PC-9 (cell line): Measurements from ENCODE around the gene IMPG1. TPM values are rescaled to one million over a fixed set of nuclear protein-coding genes. Genes with fewer than 3 reads are reported as not detected.

ENCODE experiments used
- BruUV-seq: library from RNA; stranded (reverse); fragments of 400-500 nt; replicated peaks from 2 replicates; lab custom pipeline; 2021; lab: Mats Ljungman, UMichigan
- CTCF ChIA-PET: fragments of 300-600 bp; sonication (Branson Sonifier 250); formaldehyde crosslinking; loops from one replicate; lab custom pipeline; 2022; ENCODE audit warnings: antibody characterized with exemption; lab: Charles Lee
- POLR2A ChIA-PET: fragments of 300-600 bp; sonication (Branson Sonifier 250); formaldehyde crosslinking; loops from one replicate; lab custom pipeline; 2022; ENCODE audit warnings: antibody characterized with exemption; ENCODE audit not compliant: unreplicated experiment; lab: Charles Lee
- DNase-seq, 2 experiments: peaks; one replicate each; pipeline versions ENCODE4 v3.0.0 to v3.0.0-alpha.2; 2015 to 2022; ENCODE audit warnings: mixed read lengths in 1 of 2
- H2AFZ ChIP-seq: fragments of 200-600 bp; sonication (generic); 2 replicates; pipeline ENCODE4 v1.8.1; 2017; ENCODE audit warnings: antibody characterized with exemption
- H3F3A ChIP-seq: fragments of 200-600 bp; sonication (generic); 2 replicates; pipeline ENCODE4 v1.8.1; 2017; ENCODE audit warnings: antibody characterized with exemption, mild to moderate bottlenecking, low read depth; ENCODE audit not compliant: insufficient read depth
- H3K27ac ChIP-seq: fragments of 200-600 bp; sonication (generic); 2 replicates; pipeline ENCODE4 v1.6.1; 2016; ENCODE audit warnings: mixed run types
- H3K27me3 ChIP-seq: fragments of 200-600 bp; sonication (generic); 2 replicates; pipeline ENCODE4 v1.6.1; 2016; ENCODE audit warnings: low read depth, mixed run types; ENCODE audit not compliant: insufficient read depth
- H3K36me3 ChIP-seq: fragments of 200-600 bp; sonication (generic); 2 replicates; pipeline ENCODE4 v1.6.1; 2016; ENCODE audit warnings: low read depth, mixed run types
- H3K4me1 ChIP-seq: fragments of 200-600 bp; sonication (generic); replicated peaks from 2 replicates; pipeline ENCODE4 v1.6.1; 2016; ENCODE audit warnings: mixed run types; ENCODE audit not compliant: insufficient read depth
- H3K4me2 ChIP-seq: fragments of 200-600 bp; sonication (generic); 2 replicates; pipeline ENCODE4 v1.6.1; 2017; ENCODE audit warnings: mixed run types
- H3K4me3 ChIP-seq: fragments of 200-600 bp; sonication (generic); 2 replicates; pipeline ENCODE4 v1.6.1; 2016; ENCODE audit warnings: mixed run types
- H3K79me2 ChIP-seq: fragments of 200-600 bp; sonication (generic); 2 replicates; pipeline ENCODE4 v1.6.1; 2017; ENCODE audit warnings: low read depth, mixed run types
- H3K9me2 ChIP-seq: fragments of 200-600 bp; sonication (generic); 2 replicates; pipeline ENCODE4 v1.8.1; 2017; ENCODE audit warnings: mild to moderate bottlenecking; ENCODE audit not compliant: insufficient read depth
- H3K9me3 ChIP-seq: fragments of 200-600 bp; sonication (generic); 2 replicates; pipeline ENCODE4 v1.8.1; 2016; ENCODE audit warnings: low read depth; ENCODE audit not compliant: insufficient read depth
- H4K20me1 ChIP-seq: fragments of 200-600 bp; sonication (generic); 2 replicates; pipeline ENCODE4 v1.8.1; 2017; ENCODE audit not compliant: insufficient read depth
- CTCF ChIP-seq: fragments of 200-600 bp; sonication (generic); conservative IDR thresholded peaks from 2 replicates; pipeline ENCODE4 v1.6.1; 2017; ENCODE audit warnings: mixed run types, antibody characterized with exemption, mild to moderate bottlenecking, moderate library complexity
- EZH2 ChIP-seq: fragments of 200-600 bp; sonication (generic); IDR thresholded peaks from 2 replicates; pipeline ENCODE4 v1.8.0; 2017; ENCODE audit warnings: antibody characterized with exemption, low read depth
- intact Hi-C: fragments of 100-400 bp; cut with micrococcal nuclease; formaldehyde crosslinking; loops from one replicate; pipeline ENCODE4 v1.10.0; 2022; ENCODE audit not compliant: unreplicated experiment
- total RNA-seq: library from RNA; stranded (reverse); gene quantifications from 2 replicates; pipeline ENCODE4 v1.2.3, GENCODE V29; 2021

Gene IMPG1
- total RNA-seq, 1 experiment from 2014 or later, result not detected

GRCh38 chr6:75934643-75935472 is 137.6 kb downstream of the IMPG1 start:
- Histone ChIP-seq H3K36me3 (no peaks in the 10 kb centered on the region), H2AFZ (no peak overlapping the region; the same call in 1 of the 2 replicates), H3K4me1 (no peaks in the 10 kb centered on the region), H3K9me3 (no peaks in the 10 kb centered on the region), H3F3A (no peaks in the 10 kb centered on the region), H3K79me2 (no peaks in the 10 kb centered on the region), H4K20me1 (no peaks in the 10 kb centered on the region), H3K9me2 (0 out of 2 replicates have a peak, but pooled peaks cover 4% of the 10 kb centered on the region), H3K4me3 (no peak overlapping the region), H3K4me2 (peak overlapping the region; percentile 35; the same call in 1 of the 2 replicates), H3K27me3 (no peaks in the 10 kb centered on the region), H3K27ac (no peak overlapping the region)
- no TSS peak for BruUV-seq
- intact Hi-C loops, result loop anchor here (2.0 to 10.0 kb wide), 4 partner anchors 410 to 1522 kb away; no protein-coding TSS in a partner anchor
- ChIA-PET CTCF (interaction anchor here (0.6 to 1.7 kb wide), 2 partner anchors 322 to 416 kb away, joined by 4 read pairs; no protein-coding TSS in a partner anchor), POLR2A (no interaction called here)
- peak in 1 of 2 experiments; percentile 34 for DNase-seq
- TF ChIP-seq CTCF (peak; percentile 84), EZH2 (no peak)

- POLR2A ChIA-PET, result no interaction called here
- H3K36me3 ChIP-seq, result no peaks in the 10 kb centered on the region
Observed at GRCh38 chr6:75933387-75933975, 139.0 kb downstream of the IMPG1 start.

More at GRCh38 chr6:75933387-75933975, 139.0 kb downstream of the IMPG1 start:
- H2AFZ ChIP-seq, result no peak overlapping the region
- no peaks in the 10 kb centered on the region for H3K27me3 ChIP-seq
- no peak overlapping the region for H3K4me2 ChIP-seq
- no peak overlapping the region for H3K27ac ChIP-seq
- no peaks in the 10 kb centered on the region for H3K9me2 ChIP-seq
- no peaks in the 10 kb centered on the region for H3K79me2 ChIP-seq
- TF ChIP-seq CTCF (no peak), EZH2 (no peak)
- DNase-seq, result no peak
- no peaks in the 10 kb centered on the region for H3F3A ChIP-seq
- intact Hi-C loops, result loop anchor here (10.0 kb wide), 3 partner anchors 411 to 931 kb away; no protein-coding TSS in a partner anchor
- H4K20me1 ChIP-seq, result no peaks in the 10 kb centered on the region
- no TSS peak for BruUV-seq
- CTCF ChIA-PET, result interaction anchor here (0.7 kb wide), 1 partner anchor 314 kb away, joined by 5 read pairs; no protein-coding TSS in a partner anchor
- no peak overlapping the region for H3K4me3 ChIP-seq
- H3K9me3 ChIP-seq, result no peaks in the 10 kb centered on the region
- H3K4me1 ChIP-seq, result no peaks in the 10 kb centered on the region
